PC-9 (cell line): ENCODE measurements around the gene NSD2.

Source experiments
- CTCF ChIP-seq: fragments of 200-600 bp; sonication (generic); conservative IDR thresholded peaks from 2 replicates; pipeline ENCODE4 v1.6.1; 2017; ENCODE audit warnings: mixed run types, antibody characterized with exemption, mild to moderate bottlenecking, moderate library complexity
- EZH2 ChIP-seq: fragments of 200-600 bp; sonication (generic); IDR thresholded peaks from 2 replicates; pipeline ENCODE4 v1.8.0; 2017; ENCODE audit warnings: antibody characterized with exemption, low read depth

GRCh38 chr4:2008921-2009650 lies 137.9 kb downstream of the NSD2 start, which contains the start of gene NELFA:
- TF ChIP-seq CTCF, result peak; percentile 71
- no peak for TF ChIP-seq EZH2
